A673 (cell line): ENCODE data around the gene RORB.

Experiments used
- CTCF ChIP-seq: fragments of 300-800, 200-600 bp; sonication (generic); conservative IDR thresholded peaks from 2 replicates; pipeline ENCODE4 v1.5.1; 2017; ENCODE audit warnings: low read depth, mild to moderate bottlenecking, antibody characterized with exemption, low read length, moderate library complexity, mixed read lengths
- EZH2 ChIP-seq: fragments of 200-600 bp; sonication (generic); IDR thresholded peaks from 2 replicates; pipeline ENCODE4 v1.6.1; 2017; ENCODE audit warnings: borderline replicate concordance, low read depth, mild to moderate bottlenecking, mixed read lengths, antibody characterized with exemption, low read length; ENCODE audit not compliant: poor library complexity, severe bottlenecking

GRCh38 chr9:74589576-74589975 lies 92.4 kb downstream of the RORB start:
- TF ChIP-seq CTCF = no peak
- no peak for TF ChIP-seq EZH2
